Thyroid gland (tissue), 4 donors: ENCODE measurements around the gene ARHGAP24. TPM values are rescaled to one million over a fixed set of nuclear protein-coding genes. Genes with fewer than 3 reads are reported as not detected.

ENCODE experiments used
- DNase-seq, 2 donors: peaks; one replicate each; pipeline ENCODE4 v3.0.0-alpha.2; 2019
- H3K27ac ChIP-seq, 3 donors: fragments of 200-600 bp; sonication (generic); 1 replicate in 2 of 3; 2 replicates in 1 of 3; pipeline ENCODE4 v1.5.1; 2016 to 2019; ENCODE audit warnings: mild to moderate bottlenecking in 1 of 3, moderate library complexity in 1 of 3
- H3K27me3 ChIP-seq: fragments of 200-600 bp; sonication (generic); one replicate; pipeline ENCODE4 v1.5.1; 2019
- H3K36me3 ChIP-seq, 2 donors: fragments of 200-600 bp; sonication (generic); one replicate each; pipeline ENCODE4 v1.5.1; 2016 to 2019
- H3K4me1 ChIP-seq, 2 donors: fragments of 200-600 bp; sonication (generic); one replicate each; pipeline ENCODE4 v1.5.1; 2017 to 2019
- H3K4me3 ChIP-seq, 3 donors: fragments of 200-600 bp; sonication (generic); replicated peaks in 1 of 3; 1 replicate in 2 of 3; 2 replicates in 1 of 3; pipeline ENCODE4 v1.5.1; 2016; ENCODE audit warnings: mild to moderate bottlenecking in 1 of 3
- H3K9me3 ChIP-seq: fragments of 200-600 bp; sonication (generic); one replicate; pipeline ENCODE4 v1.5.1; 2017
- CTCF ChIP-seq, 6 experiments: fragments of 200-600 bp in 3 of 6; fragments of 450-650 bp in 3 of 6; sonication (generic) in 3 of 6; IDR thresholded peaks; one replicate each; pipeline ENCODE4 v1.5.1; 2016 to 2019; ENCODE audit warnings: antibody characterized with exemption in 6 of 6, mild to moderate bottlenecking in 2 of 6, inconsistent platforms in 1 of 6, moderate library complexity in 1 of 6
- POLR2A ChIP-seq, 2 donors: fragments of 450-650 bp; IDR thresholded peaks; one replicate each; pipeline ENCODE4 v1.6.1; 2017; ENCODE audit warnings: antibody characterized with exemption in 2 of 2, mild to moderate bottlenecking in 2 of 2, moderate library complexity in 1 of 2
- WGBS, 2 donors: methylation state at CpG; one replicate each; pipeline ENCODE4 v1.1.5; 2017; 5-methylcytosine and 5-hydroxymethylcytosine counted together
- intact Hi-C: fragments of 100-400 bp; cut with DNase I; formaldehyde crosslinking; loops from one replicate; pipeline ENCODE4 v1.15.1; 2023
- total RNA-seq, 4 donors: library from RNA; depleted of rRNA; stranded (reverse); fragments of >200 nt; gene quantifications; one replicate each; pipeline ENCODE4 v1.2.3, GENCODE V29; 2016

ARHGAP24 gene
- total RNA-seq, 4 donors from 2014 or later: 20.8 to 70.3 (median 52.4) TPM

GRCh38 chr4:85787133-85787532 lies 312.2 kb downstream of the ARHGAP24 start:
- Histone ChIP-seq H3K27me3 (no peaks in the 10 kb centered on the region), H3K27ac (no peak overlapping the region), H3K4me1 (no peaks in the 10 kb centered on the region), H3K9me3 (no peaks in the 10 kb centered on the region), H3K36me3 (no peaks in the 10 kb centered on the region), H3K4me3 (no peak overlapping the region)
- TF ChIP-seq POLR2A (IDR thresholded peaks at IDR 0.05) (no peak), CTCF (IDR thresholded peaks at IDR 0.05) (no peak)
- WGBS, 2 donors: 79 to 87% methylated on average over 3 of the region's 3 CpGs
- intact Hi-C loops: no loop called here
- DNase-seq: no peak

- WGBS, 2 donors: 63 to 66% methylated on average over 2 of the region's 2 CpGs
- Histone ChIP-seq H3K4me3 (no peak overlapping the region), H3K36me3 (no peaks in the 10 kb centered on the region), H3K27ac (no peak overlapping the region), H3K27me3 (no peaks in the 10 kb centered on the region), H3K9me3 (no peaks in the 10 kb centered on the region), H3K4me1 (no peaks in the 10 kb centered on the region)
- DNase-seq: no peak
- intact Hi-C loops: no loop called here
- TF ChIP-seq POLR2A (IDR thresholded peaks at IDR 0.05) (no peak), CTCF (IDR thresholded peaks at IDR 0.05) (no peak)
These were observed 313.7 kb downstream of the ARHGAP24 start for GRCh38 chr4:85788604-85789003.

- no peak for DNase-seq
- Histone ChIP-seq H3K4me1 (no peaks in the 10 kb centered on the region), H3K27me3 (no peaks in the 10 kb centered on the region), H3K4me3 (no peak overlapping the region), H3K27ac (no peak overlapping the region), H3K9me3 (no peaks in the 10 kb centered on the region), H3K36me3 (no peaks in the 10 kb centered on the region)
- WGBS, 2 donors: 90 to 91% methylated on average over 3 of the region's 3 CpGs
- no peak for TF ChIP-seq CTCF (IDR thresholded peaks at IDR 0.05)
- TF ChIP-seq POLR2A (IDR thresholded peaks at IDR 0.05): no peak
- intact Hi-C loops: no loop called here
These were observed 314.3 kb downstream of the ARHGAP24 start for GRCh38 chr4:85789241-85789640.

- Histone ChIP-seq H3K4me1 (no peaks in the 10 kb centered on the region), H3K27me3 (no peaks in the 10 kb centered on the region), H3K36me3 (no peaks in the 10 kb centered on the region), H3K4me3 (no peak overlapping the region), H3K27ac (no peak overlapping the region), H3K9me3 (no peaks in the 10 kb centered on the region)
- intact Hi-C loops: loop anchor here (10.0 kb wide), 2 partner anchors 184 to 254 kb away; no protein-coding TSS in a partner anchor
- TF ChIP-seq CTCF (IDR thresholded peaks at IDR 0.05): no peak
- TF ChIP-seq POLR2A (IDR thresholded peaks at IDR 0.05): no peak
- DNase-seq: no peak
These were observed 315.6 kb downstream of the ARHGAP24 start for GRCh38 chr4:85790582-85790981.

- H3K36me3 ChIP-seq: no peaks in the 10 kb centered on the region
- no peak for DNase-seq
- H3K9me3 ChIP-seq: no peaks in the 10 kb centered on the region
- no peak overlapping the region for H3K4me3 ChIP-seq
- H3K4me1 ChIP-seq: no peaks in the 10 kb centered on the region
- H3K27me3 ChIP-seq: no peaks in the 10 kb centered on the region
- no peak overlapping the region for H3K27ac ChIP-seq
- intact Hi-C loops: loop anchor here (10.0 kb wide), 2 partner anchors 182 to 252 kb away; no protein-coding TSS in a partner anchor
- TF ChIP-seq POLR2A (IDR thresholded peaks at IDR 0.05) (no peak), CTCF (IDR thresholded peaks at IDR 0.05) (no peak)
These were observed 317.7 kb downstream of the ARHGAP24 start for GRCh38 chr4:85792376-85793232.
